Kidney glomerular epithelial cell (primary cell): ENCODE data around the gene FCHO2.
A peak's percentile ranks its signal among the peaks of the same experiment; 100 is the strongest.

Experiments used
- DNase-seq: peaks from one replicate; lab custom pipeline; 2025; lab: John Stamatoyannopoulos, UW

The FCHO2 gene

DNA sequence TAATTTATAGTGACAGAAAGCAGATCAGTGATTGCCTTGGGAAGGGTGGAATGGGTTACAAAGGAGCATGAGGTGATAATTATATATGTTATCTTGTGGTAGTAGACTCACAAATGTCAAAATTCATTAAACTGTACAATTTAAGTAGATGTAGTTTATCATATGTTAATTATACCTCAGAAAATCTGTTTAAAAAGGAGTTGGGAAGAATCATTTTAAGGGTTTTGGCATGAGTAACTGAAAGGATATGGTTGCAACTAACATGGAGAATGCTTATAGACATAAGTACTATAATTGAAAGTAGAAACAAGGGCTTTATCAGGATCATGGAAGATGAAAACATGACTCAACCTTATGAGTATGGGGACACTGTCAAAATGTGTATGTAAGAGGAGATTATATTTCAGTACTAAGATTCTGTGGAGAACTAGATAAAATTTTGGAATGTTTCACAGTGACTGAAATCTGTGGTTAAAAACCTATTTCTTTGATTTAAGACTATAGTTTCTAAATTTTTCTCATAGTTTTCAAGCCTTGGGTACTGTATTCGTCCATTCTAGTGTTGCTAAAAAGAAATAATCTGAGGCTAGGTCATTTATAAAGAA lies 73.3 kb downstream of the FCHO2 start:
- no peak for DNase-seq

DNA sequence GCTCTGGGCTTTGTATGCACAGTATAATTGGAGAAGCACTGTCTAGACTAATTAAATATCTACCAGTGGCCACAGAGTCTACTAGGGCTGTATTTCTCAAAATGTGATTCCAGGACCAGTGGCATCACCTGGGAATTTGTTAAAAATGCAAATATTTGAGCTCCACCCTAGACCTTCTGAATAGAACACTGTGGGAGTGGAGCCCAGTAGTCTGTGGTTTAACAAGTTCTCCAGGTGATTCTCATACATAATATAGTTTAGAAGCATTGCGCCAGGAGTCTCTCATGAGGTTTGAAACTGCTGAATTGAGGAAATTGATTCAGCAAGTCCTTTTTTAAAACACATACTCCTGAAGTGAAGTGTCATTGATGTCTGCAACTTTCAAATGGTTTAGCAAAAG lies 74.7 kb downstream of the FCHO2 start:
- no peak for DNase-seq

DNA sequence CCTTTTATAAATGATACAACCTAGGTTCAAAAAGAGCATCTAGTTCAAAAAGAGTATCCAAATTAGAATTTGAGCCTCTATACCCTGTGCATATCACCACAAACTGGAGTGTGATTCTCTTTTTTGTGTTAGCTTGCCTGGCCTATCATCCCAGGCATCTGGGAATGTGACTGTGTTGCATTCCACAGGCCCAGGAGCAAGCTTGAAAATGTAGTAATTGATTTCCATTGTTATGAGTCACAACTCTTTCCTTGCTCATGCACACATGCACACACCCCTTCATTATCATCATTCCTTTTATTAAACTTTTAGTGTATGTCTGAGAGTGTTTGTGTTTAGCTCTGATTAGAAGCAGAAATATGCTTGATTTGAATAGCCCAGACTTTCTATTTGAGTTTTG lies 75.2 kb downstream of the FCHO2 start:
- peak; percentile 84 for DNase-seq

DNA sequence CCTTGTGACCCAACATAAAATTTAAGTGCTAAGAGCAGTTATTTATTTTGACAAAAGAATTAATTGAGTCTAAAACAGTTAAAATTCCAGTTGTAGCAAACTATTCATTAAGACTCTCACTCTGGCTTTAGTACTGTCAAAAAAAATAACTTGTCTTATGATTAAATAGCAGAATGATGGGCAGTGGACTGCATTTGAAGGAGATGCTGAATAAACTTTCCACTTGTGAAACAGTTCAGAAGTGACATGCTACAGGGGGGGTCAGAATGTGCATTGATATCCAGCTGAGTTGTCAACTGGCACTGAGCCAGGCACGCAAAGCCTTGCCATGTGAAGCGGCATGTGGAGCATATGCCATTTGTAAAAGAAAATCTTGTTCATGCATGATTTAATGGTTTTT lies 76.0 kb downstream of the FCHO2 start:
- peak; percentile 20 for DNase-seq

DNA sequence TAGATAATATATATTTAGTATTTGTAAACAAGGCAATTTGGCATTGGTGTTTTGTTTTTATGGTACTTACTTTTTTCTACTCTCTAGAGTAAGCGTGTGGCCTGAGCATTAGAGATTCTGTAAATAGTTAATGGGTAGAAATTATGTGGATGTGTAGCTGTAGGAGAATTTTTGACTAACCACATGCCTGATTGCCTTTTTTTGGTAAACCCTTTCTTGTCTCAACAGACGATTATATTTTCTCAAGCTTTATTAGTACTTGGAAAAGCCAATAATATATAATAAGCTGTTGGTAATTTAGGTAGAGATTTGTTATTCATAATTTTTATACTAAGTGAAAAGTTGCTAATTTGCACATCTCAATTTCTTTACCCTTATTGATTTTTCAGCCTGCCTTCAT lies 76.8 kb downstream of the FCHO2 start:
- DNase-seq: no peak

DNA sequence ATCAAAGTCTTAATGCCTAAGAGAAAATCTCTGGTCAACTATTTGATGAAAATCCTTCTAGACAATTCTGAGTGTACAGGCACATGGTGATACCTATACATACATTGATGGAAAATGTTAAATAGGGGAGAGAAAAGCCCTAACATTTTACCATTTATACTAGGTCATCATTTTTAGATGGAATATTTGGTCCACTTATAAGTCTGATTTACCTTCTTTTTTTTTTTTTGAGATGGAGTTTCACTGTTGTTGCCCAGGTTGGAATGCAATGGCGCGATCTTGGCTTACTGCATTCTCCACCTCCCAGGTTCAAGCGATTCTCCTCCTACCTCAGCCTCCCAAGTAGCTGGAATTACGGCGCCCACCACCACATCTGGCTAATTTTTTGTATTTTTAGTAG lies 81.7 kb downstream of the FCHO2 start:
- DNase-seq: no peak

DNA sequence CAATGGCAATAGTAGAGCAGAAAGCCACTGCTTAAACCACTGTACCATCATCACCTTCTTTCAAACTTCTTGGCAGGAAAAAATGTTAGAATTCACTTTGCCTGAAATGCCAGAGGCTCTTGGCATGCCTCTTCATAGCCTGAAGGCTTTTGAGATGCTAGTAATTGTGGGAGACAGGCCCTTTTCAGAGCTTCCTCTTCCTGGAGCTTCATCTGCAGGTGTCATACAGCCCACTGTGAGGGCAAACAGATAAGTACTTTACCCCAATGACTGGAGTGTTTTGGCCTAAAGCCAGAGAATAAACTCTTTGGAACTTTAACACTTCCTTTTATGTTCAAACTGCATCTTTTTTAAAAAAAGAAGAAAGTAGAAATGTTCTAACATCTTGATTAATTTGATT lies 83.2 kb downstream of the FCHO2 start:
- no peak for DNase-seq

DNA sequence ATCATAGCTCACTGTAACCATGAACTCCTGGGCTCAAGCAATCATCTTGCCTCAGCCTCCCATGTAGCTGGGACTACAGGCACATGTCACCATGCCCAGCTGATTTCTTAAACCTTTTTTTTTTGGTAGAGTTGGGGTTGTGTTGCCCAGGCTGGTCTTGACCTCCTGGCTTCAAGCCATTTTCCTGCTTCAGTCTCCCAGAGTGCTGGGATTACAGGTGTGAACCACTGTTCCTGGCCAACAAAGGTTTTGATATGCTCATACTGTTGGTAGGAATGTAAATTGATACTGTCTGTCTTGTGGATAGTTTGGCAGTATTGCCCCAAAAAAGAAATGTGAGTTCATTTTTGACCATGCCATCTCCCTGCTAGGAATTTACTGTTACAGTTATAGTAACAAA lies 87.2 kb downstream of the FCHO2 start:
- DNase-seq: no peak

DNA sequence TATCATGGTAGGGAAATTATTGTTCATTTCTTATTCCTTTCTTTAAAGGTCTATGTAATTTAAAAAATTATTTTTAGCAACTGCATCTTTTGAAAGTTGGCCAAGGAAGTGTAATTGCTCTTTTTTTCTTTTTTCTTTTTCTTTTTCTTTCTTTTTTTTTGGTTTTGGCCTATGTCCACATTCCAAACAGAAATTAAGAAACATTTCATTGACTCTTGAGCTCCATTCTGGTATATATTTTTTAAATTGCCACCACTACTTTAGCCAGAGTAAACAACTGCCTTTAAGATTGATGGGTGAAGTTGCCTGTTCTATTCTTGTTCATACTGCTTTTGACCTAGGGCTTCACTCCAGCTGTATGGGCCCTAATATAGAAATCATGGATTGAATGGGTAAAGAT lies 88.7 kb downstream of the FCHO2 start:
- DNase-seq: no peak

DNA sequence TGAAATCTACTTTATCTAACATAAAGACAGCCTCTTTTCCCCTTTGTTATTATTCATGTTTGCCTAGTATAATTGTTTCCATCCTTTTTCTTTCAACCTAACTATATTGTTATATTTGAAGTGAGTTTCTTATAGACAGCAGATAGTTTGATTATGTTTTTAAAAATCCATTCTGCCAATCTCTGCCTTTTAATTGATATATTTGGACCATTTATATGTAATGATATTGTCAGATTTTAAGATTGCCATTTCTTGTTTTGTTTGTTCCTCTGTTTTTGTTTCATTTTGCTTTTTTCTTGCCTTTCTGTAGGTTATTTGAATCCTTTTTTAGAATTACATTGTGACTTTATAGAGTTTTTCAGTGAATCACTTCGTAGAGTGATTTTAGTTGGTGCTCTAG lies 89.8 kb downstream of the FCHO2 start:
- no peak for DNase-seq

DNA sequence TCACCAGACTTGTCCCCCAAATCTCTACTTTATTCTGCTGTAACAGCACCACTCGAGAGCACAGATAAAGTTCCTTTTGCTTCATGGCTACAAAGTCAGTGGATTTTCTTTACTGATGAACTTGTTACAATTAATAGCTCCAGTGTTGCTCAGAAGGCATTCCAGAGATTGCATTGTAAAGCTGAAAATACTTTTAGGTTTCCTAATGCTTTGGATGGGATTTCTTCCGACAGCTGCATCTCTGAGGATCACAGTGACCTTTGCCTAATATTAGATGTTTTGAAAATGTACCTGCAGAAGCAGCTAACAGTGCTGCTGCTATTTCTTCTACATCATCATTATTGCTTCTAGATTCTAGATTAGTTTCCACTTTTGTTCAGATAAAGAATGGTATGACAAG lies 105.8 kb downstream of the FCHO2 start:
- DNase-seq: no peak

DNA sequence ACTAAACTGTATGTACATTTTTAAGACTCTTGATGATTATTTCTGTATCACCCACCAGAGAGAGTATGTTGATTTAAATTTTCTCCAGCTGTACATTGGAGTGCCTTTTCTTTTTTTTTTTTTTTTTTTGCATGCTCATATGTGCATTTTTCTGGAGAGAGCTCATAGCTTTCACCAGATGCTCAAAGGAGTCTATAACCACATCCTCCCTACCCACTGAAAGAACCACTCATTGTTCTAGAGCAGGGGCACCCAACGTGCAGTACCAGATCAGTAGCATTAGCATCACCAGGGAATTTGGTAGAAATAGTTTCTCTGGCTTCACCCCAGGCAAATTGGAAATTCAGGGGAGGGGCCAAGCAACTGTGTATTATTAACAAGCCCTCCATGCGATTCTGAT lies 110.6 kb downstream of the FCHO2 start:
- DNase-seq: no peak

DNA sequence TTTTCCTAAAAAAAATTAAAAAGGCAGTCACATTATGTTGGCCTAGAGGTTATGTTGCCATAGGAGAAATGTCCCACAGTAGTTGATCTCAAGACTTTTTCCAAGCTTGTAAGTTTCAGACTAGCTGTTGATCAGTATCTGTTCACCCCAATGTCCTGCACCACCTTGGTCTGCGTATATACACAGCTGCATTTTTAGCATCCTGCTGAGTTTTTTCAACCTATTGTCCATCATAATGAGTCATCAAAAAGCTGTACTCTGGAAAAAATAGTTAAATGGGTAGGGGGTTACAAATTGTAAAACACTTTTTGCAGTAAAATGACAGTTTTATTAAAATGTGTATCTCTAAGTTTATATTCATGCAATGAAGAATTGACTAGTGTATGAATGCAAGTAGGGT lies 111.4 kb downstream of the FCHO2 start:
- DNase-seq: no peak

DNA sequence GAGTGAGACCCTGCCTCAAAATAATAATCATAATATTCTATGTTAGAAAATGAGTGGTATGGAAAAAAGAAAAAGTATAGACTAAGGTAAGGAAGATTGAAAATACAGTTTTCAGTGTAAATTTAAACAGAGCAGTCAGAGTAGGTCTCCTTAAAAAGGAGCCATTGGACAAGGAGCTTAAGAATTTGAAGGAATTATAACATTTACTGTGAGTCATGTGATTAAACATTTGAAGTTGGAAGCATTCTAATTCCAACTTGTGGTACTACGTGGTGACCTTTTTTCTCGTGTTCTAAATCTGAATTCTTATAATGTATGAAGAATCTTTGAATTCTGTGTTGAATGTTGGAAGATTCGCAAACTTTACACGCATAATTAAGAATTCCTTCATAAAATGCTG lies 125.3 kb downstream of the FCHO2 start:
- DNase-seq: no peak

DNA sequence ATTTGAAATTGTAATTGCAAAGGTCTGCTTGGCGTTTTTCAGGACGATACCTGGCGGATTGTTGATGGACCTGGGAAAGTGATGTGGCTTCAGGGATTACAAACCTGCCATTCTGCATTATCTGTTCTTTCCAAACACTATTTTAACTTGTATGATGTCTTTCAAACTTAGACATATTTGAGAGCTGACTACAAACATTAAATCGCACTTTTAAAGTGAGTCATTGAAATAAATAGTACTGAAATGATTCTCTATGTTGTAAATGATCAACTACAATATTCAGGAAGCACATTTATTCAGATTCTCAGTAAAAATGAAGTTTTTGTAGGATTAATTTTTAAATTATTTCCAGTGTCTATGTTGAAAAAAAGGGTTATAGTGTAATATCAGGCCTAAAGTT lies 132.2 kb downstream of the FCHO2 start:
- DNase-seq: peak; percentile 69

DNA sequence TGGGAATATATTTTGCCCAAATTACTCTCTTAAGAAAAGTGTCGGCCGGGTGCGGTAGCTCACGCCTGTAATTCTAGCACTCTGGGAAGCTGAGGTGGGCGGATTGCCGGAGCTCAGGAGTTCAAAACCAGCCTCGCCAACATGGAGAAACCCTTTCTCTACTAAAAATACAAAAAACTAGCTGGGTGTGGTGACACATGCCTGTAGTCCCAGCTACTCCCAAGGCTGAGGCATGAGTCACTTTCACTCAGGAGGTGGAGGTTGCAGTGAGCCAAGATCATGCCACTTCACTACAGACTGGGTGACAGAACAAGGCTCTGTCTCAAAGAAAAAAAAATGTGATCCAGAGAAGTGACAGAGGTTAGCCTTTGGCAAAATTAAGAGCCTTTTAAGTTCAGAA lies 138.1 kb downstream of the FCHO2 start:
- DNase-seq: peak; percentile 42

DNA sequence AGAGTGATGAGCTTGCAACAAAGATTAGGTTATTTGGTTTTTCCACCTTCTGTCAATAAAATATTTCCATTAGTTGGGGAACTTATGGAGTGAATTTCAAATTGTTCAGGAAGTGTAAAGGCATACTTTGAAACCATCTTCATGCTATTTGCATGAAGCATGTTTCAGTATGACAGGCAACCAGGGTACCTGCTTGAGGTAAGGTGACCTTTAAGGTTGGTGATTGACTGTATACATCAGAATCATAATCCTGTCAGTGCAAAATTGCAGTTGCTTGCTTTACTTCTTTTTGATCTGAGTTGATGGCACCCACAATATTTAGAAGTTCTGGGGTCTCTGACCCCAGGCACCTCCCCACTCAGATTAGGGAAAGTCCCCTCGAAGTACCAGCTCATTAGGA lies 138.6 kb downstream of the FCHO2 start:
- DNase-seq: no peak

DNA sequence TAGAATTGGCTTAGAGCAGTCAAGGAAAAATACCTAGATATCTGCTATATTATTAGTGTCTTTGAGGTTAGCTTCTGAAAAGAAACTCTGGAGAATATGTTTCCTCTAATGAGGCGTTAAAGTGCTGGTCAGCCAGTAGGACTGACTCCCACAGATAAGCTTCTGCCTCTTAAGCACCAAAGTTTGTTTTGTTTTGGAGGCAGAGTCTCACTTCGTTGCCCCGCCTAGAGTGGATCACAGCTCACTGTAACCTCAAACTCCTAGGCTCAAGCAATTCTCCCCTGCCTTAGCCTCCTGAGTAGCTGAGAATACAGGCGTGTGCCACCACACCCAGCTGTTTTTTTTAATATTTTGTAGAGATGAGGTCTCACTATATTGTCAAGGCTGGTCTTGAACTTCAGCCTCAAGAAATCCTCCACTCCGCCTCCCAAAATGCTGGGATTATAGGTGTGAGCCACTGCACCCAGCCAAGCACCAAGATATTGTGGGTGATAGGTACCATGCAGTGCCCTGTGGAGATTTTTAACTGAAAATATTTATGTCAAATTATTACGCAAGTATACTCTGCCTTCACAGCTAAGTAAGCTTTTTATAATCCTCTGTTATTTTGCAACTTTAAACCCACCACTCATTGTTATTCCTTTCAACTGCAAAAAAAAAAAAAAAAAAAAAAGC lies 139.9 kb downstream of the FCHO2 start:
- DNase-seq: no peak

DNA sequence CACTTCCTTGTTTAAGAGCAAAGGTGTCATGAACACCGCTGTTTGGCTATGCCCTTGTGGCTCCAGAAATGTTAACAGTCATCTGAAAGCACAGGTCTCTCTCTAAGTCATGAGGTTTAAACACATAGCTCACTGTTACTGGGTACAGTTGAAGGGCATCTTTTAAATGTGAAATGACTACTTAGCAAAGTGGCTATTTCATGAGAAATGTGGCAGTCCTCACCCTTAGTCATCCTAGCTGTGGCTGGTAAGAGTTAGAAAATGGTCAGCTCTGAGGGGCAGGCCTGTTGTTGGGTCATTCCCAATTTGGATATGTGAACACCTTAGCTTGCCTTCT lies 140.4 kb downstream of the FCHO2 start:
- DNase-seq: no peak

DNA sequence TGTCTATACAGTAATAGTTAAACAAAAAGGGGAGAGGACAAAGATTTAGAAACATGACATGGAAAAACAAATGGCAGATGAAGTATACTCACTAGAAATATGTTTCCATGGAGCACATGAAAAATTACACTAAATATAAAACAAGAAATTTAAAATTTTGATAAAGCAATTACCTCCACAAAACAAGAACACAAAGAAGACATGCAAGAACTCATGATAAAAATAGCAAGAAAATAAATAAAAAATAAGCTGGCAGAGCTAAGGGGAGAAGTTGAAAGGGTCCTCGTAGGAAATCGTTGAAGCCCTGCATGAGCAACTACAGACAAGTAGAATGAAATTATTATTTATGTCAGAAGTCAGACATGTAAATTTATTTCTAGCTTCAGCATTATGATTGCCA lies 141.9 kb downstream of the FCHO2 start:
- no peak for DNase-seq

DNA sequence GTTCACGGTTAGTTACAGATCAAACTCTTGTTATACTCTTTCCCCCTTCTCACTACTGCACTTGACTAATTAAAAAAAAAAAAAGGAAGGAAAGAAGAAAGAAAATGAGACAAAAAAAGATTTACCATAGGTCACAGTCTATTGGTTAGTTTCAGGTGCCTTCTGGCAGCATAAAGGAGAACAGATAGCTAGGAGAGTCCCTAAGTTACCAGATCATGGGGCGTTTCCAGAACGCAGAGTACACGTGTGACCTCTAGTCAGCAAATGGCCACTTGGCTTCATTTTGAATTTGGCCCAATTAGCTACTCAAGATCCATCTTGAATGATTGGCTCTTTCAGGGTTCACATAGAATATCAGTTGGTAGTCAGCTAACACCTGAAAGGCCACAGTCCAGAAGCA lies 144.3 kb downstream of the FCHO2 start:
- DNase-seq: no peak

DNA sequence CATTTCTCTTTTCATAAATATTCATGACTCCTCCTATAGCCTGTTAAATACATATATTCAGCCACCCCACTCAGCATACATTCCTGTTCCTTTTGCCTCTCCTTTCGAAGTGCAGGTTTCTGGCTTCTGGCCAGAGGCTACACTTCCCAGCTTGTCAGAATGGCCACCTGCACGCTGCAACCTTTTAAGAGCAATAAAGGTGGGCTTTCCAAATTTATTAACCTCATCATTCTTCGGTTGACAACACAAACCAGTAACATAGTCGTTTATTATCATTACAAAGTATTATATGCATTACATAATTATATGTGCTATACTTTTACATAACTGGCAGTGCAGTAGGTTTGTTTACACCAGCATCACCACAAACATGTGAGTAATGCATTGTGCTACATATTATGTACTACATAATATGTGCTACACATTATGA lies 148.0 kb downstream of the FCHO2 start:
- DNase-seq: no peak

DNA sequence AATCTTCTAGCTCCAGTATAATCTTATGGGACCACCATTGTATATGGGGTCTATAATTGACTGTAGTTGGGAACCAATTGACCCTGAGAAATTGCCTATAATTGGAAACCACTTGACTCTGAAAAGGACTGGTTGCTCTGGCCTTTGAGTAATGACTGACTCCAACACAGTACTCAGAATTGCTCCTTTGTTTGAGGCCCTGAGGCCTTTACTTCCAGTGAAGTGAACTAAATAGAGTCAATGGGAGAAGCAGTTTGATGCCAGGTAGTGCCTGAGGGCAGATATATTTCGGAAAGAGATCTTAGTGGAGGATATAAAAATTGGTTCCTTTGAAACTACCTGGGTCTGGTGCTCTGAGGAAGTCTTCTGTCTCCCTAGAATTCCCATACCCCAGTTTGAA lies 148.5 kb downstream of the FCHO2 start:
- DNase-seq: no peak

DNA sequence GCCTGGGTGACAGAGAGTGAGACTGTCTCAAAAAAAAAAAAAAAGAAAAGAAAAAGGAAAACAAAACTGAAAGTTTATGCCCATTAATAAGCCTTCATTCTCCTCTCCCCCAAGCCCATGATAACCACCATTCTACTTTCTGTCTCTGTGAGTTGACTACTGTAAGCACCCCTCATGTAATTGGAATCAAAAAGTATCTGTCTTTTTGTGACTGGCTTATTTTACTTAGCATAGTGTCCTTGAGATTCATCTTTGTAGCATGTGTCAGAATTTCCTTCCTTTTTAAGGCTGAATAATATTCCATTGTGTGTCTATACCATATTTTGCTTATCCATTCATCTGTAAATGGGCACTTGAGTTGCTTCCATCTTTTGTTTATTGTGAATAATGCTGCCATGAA lies 150.5 kb downstream of the FCHO2 start:
- DNase-seq: no peak
